Ovary (tissue), 9 donors: Measurements from ENCODE around the gene TRAPPC3. TPM values are rescaled to one million over a fixed set of nuclear protein-coding genes. Genes with fewer than 3 reads are reported as not detected.

Source experiments
- DNase-seq, 5 donors: peaks; one replicate each; pipeline ENCODE4 v3.0.0-alpha.2; 2019 to 2020
- H3K27ac ChIP-seq, 2 donors: fragments of 200-600 bp; one replicate each; pipeline versions ENCODE4 v1.5.1 to v1.8.0; 2019 to 2022
- H3K27me3 ChIP-seq: fragments of 200-600 bp; one replicate; pipeline ENCODE4 v1.8.0; 2022
- H3K36me3 ChIP-seq: fragments of 200-600 bp; sonication (generic); one replicate; pipeline ENCODE4 v1.5.1; 2019
- H3K4me1 ChIP-seq: one replicate; pipeline ENCODE4 v1.8.1; 2013; ENCODE audit warnings: mild to moderate bottlenecking, moderate library complexity; ENCODE audit not compliant: insufficient read depth
- H3K4me3 ChIP-seq: fragments of 200-600 bp; sonication (generic); one replicate; pipeline ENCODE4 v1.5.1; 2017
- H3K9me3 ChIP-seq, 2 donors: fragments of 200-600 bp in 1 of 2; sonication (generic) in 1 of 2; one replicate each; pipeline versions ENCODE4 v1.5.1 to v1.8.1; 2013 to 2019; ENCODE audit warnings: mild to moderate bottlenecking in 1 of 2, moderate library complexity in 1 of 2
- EP300 ChIP-seq: sonication (generic); formaldehyde crosslinking; IDR thresholded peaks from one replicate; pipeline ENCODE4 v1.6.1; 2017; ENCODE audit warnings: antibody characterized with exemption
- POLR2A ChIP-seq: fragments of 450-650 bp; IDR thresholded peaks from one replicate; pipeline ENCODE4 v1.6.1; 2017; ENCODE audit warnings: antibody characterized with exemption, mild to moderate bottlenecking, moderate library complexity
- WGBS, 3 donors: extraction: QIAGEN DNeasy Blood & Tissue Kit in 1 of 3; methylation state at CpG; one replicate each; pipeline versions ENCODE4 v1.1.5 to v1.1.7; 2013 to 2017; 5-methylcytosine and 5-hydroxymethylcytosine counted together
- intact Hi-C, 4 donors: fragments of 100-400 bp; cut with DNase I; formaldehyde crosslinking; loops; one replicate each; pipeline versions ENCODE4 v1.11.0 to v1.15.1; 2022 to 2023
- polyA plus RNA-seq, 2 donors: library from polyadenylated mRNA; stranded (reverse); fragments of 200-250 nt in 1 of 2; fragments of 350-450 nt in 1 of 2; fragmentation: Illumina TruSeq in 1 of 2; extraction: RNeasy Lipid Tissue Mini Kit (QIAGEN cat#74804) in 1 of 2; gene quantifications; one replicate each; pipeline ENCODE4 v1.2.3, GENCODE V29; 2013 to 2014
- total RNA-seq, 7 donors: library from RNA; depleted of rRNA in 2 of 7; stranded (reverse); fragments of >200 nt in 2 of 7; fragmentation: NEBNext Ultra II Directional in 3 of 7; extraction: Animal tissue kit (Norgen Biotek cat#: 25700) in 3 of 7; gene quantifications; one replicate each; pipeline versions ENCODE4 v1.1.0 to v1.2.4, GENCODE V29; 2016 to 2023
- TF ChIP-seq, protein P1 (sequence below), 3 donors: fragments of 450-650 bp in 2 of 3; fragments of 200-600 bp in 1 of 3; IDR thresholded peaks; one replicate each; pipeline versions ENCODE4 v1.5.1 to v1.8.0; 2016 to 2022; ENCODE audit warnings: antibody characterized with exemption in 3 of 3, mild to moderate bottlenecking in 1 of 3
- donor health status: DM: no; HTN: no; CAD: no; lungs with moderate emphysema.
- donor health status: DM: no; HTN: no; CAD: no.
- donor health status: Bipolar disorder and iron deficiency.
- donor health status: DM: yes; HTN: yes; CAD: no.
- donor health status: DM: no; HTN: no; CAD: no.
- donor health status: DM: yes; HTN: yes; CAD: no.

TRAPPC3 gene
- total and polyA plus RNA-seq, 9 donors, result 42.3 to 94.6 (median 45.2) TPM

DNA sequence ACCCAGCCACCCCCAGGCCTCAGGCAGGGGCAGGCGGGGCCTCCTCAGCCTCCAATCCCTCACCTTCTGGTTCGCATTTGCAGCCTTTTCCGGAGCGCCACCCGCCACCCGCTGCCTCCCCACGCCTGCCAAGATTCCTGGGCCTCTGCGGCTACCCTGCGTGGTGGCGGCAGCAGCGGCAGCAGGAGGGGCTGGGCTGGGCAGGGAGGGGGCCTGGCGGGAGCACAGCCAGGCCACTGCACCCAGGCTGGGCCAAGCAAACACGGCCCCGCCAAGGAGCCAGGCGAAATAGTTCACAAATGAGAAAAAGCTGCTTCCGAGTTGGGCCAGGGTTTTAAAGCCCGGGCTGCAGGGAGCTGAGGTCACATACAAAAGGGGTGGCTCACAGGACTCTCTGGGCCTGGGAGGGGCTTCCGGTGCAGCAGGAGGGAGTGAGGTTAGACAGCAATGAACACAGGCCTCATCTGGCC lies 34.1 kb downstream of the TRAPPC3 start:
- H3K36me3 ChIP-seq, result no peaks in the 10 kb centered on the region

DNA sequence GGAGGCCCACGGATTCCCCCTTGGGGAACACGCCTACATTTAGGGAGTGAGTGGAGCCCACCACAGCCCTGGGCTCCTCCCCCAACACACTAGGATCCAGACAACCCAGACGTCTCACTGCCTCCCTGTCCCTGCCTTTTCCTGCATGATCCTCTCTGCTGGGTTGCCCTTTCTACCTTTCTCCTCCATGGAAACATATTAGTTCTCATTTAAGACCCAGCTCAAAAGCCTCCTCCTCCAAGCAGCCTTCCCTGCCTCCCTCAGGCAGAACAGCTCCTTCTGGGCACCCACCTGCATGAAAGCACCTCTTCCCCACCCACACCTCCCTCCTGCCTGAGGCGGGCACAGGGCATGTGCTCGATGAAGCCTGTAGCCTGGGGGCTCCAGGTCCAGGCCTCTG lies 34.9 kb downstream of the TRAPPC3 start:
- H3K4me1 ChIP-seq, result no peaks in the 10 kb centered on the region
- H3K36me3 ChIP-seq, result no peaks in the 10 kb centered on the region
- 67 to 81% (median 73%) methylated on average over 5 of the region's 5 CpGs for WGBS, 3 donors
- H3K27me3 ChIP-seq, result no peaks in the 10 kb centered on the region
- TF ChIP-seq POLR2A (no peak), EP300 (no peak)
- DNase-seq, result no peak
- intact Hi-C loops, result no loop called here
- H3K9me3 ChIP-seq, result no peaks in the 10 kb centered on the region
- H3K27ac ChIP-seq, result no peak overlapping the region
- H3K4me3 ChIP-seq, result no peak overlapping the region

More for the DNA sequence above, 34.1 kb downstream of the TRAPPC3 start:
- no peak for TF ChIP-seq EP300
- TF ChIP-seq, protein P1, sequence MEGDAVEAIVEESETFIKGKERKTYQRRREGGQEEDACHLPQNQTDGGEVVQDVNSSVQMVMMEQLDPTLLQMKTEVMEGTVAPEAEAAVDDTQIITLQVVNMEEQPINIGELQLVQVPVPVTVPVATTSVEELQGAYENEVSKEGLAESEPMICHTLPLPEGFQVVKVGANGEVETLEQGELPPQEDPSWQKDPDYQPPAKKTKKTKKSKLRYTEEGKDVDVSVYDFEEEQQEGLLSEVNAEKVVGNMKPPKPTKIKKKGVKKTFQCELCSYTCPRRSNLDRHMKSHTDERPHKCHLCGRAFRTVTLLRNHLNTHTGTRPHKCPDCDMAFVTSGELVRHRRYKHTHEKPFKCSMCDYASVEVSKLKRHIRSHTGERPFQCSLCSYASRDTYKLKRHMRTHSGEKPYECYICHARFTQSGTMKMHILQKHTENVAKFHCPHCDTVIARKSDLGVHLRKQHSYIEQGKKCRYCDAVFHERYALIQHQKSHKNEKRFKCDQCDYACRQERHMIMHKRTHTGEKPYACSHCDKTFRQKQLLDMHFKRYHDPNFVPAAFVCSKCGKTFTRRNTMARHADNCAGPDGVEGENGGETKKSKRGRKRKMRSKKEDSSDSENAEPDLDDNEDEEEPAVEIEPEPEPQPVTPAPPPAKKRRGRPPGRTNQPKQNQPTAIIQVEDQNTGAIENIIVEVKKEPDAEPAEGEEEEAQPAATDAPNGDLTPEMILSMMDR (IDR thresholded peaks at IDR 0.05), result no peak
- no peak for TF ChIP-seq POLR2A
- 68 to 80% (median 77%) methylated on average over 18 of the region's 18 CpGs for WGBS, 3 donors
- H3K9me3 ChIP-seq, result no peaks in the 10 kb centered on the region
- intact Hi-C loops, result no loop called here
- H3K27ac ChIP-seq, result no peak overlapping the region
- H3K4me1 ChIP-seq, result no peaks in the 10 kb centered on the region
- no peaks in the 10 kb centered on the region for H3K27me3 ChIP-seq
- no peak overlapping the region for H3K4me3 ChIP-seq
- no peak for DNase-seq

DNA sequence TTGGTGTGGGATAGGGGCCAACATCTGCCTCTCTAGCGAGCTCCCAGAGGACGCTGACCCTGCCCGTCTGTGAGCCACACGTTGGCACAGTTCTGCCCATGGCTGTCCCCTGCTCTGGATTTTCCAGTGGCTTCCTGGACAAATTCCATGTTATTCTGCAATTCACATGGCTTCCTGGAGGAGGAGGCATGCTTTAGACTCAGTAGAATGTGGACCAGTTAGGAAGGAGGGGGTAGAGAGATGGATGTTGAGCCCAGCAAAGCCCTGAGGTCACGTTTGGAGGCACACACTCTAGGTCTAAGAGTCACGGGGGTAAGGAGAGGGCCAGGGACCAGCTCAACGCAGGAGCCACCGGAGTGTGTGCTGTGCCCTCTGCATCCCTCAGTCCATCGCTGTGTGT lies 36.5 kb downstream of the TRAPPC3 start:
- Histone ChIP-seq H3K36me3 (no peaks in the 10 kb centered on the region), H3K27me3 (no peaks in the 10 kb centered on the region), H3K4me1 (no peaks in the 10 kb centered on the region), H3K27ac (no peak overlapping the region), H3K4me3 (no peak overlapping the region), H3K9me3 (no peaks in the 10 kb centered on the region)
- no peak for DNase-seq
- intact Hi-C loops, result no loop called here
- TF ChIP-seq, protein P1 (IDR thresholded peaks at IDR 0.05), result no peak
- TF ChIP-seq EP300 (no peak), POLR2A (no peak)
- WGBS, 3 donors, result 86 to 90% (median 90%) methylated on average over 9 of the region's 9 CpGs

DNA sequence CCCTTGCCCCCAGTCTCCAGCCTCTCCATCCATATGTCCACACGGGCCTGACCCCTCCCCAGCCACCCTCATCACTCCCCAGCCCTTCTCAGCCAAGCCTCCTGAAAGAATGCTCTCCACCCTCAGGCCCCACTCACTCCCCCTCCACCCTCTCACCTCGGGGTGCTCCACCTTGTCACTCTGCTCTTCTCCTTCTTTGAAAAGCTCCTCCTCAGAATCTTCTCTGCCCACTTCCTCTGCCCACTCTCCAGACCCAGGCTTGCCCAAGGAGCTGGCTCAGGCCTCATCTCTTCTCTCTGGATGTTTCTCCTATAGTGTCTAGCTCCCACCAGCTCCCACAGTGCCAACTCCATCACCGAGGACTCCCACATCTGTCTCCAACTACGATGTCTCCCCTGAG lies 38.1 kb downstream of the TRAPPC3 start:
- Histone ChIP-seq H3K27ac (no peak overlapping the region), H3K27me3 (no peaks in the 10 kb centered on the region), H3K9me3 (no peaks in the 10 kb centered on the region), H3K4me3 (no peak overlapping the region), H3K4me1 (no peaks in the 10 kb centered on the region), H3K36me3 (no peaks in the 10 kb centered on the region)
- no peak for TF ChIP-seq POLR2A
- TF ChIP-seq, protein P1 (IDR thresholded peaks at IDR 0.05), result no peak
- no peak for TF ChIP-seq EP300
- no peak for DNase-seq
- intact Hi-C loops, result no loop called here
- 54 to 60% (median 60%) methylated on average over 4 of the region's 4 CpGs for WGBS, 3 donors

DNA sequence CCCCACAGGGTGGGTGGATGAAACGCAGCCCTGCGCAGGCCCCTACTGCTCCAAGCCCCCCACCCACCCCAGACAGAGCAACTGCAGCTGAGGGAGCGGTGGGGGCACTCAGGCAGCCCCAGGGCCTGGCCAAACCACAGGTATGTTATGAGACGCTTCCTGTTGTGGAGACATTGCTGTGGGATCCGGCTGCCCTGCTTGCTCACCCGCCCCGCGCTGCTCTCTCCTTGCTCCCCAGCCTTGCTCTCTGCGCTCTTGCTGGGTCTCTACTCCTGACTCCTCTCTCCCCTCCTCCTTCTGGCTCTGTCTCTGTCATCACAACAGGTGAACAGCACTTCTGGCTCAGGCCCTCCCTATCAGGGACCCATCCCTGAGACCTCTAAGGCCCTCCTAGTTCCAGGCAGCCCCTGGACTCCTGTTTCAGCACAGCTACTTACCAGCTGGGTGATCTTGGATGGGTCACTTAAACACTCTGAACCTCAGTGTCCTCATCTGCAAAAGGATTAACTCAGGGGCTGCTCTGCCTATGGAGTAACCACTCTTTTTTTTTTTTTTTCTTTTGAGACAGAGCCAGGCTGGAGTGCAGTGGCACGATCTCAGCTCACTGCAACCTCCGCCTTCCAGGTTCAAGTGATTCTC lies 40.1 kb downstream of the TRAPPC3 start:
- TF ChIP-seq, protein P1 (IDR thresholded peaks at IDR 0.05), result no peak
- TF ChIP-seq EP300, result no peak
- no peak for TF ChIP-seq POLR2A
- WGBS, 3 donors, result 65 to 72% (median 68%) methylated on average over 11 of the region's 11 CpGs

More for the DNA sequence above, 40.1 kb downstream of the TRAPPC3 start:
- H3K27me3 ChIP-seq, result no peaks in the 10 kb centered on the region
- no peak overlapping the region for H3K27ac ChIP-seq
- H3K9me3 ChIP-seq, result no peaks in the 10 kb centered on the region
- H3K4me3 ChIP-seq, result no peak overlapping the region
- no peaks in the 10 kb centered on the region for H3K4me1 ChIP-seq
- intact Hi-C loops, result loop anchor here in 1 of 4 donors (10.0 kb wide), 1 partner anchor 316 kb away; no protein-coding TSS in a partner anchor
- DNase-seq, result no peak
- H3K36me3 ChIP-seq, result no peaks in the 10 kb centered on the region
